ENCODE data around the gene ANAPC1. TPM values are rescaled to one million over a fixed set of nuclear protein-coding genes. Genes with fewer than 3 reads are reported as not detected.

The ANAPC1 gene, protein sequence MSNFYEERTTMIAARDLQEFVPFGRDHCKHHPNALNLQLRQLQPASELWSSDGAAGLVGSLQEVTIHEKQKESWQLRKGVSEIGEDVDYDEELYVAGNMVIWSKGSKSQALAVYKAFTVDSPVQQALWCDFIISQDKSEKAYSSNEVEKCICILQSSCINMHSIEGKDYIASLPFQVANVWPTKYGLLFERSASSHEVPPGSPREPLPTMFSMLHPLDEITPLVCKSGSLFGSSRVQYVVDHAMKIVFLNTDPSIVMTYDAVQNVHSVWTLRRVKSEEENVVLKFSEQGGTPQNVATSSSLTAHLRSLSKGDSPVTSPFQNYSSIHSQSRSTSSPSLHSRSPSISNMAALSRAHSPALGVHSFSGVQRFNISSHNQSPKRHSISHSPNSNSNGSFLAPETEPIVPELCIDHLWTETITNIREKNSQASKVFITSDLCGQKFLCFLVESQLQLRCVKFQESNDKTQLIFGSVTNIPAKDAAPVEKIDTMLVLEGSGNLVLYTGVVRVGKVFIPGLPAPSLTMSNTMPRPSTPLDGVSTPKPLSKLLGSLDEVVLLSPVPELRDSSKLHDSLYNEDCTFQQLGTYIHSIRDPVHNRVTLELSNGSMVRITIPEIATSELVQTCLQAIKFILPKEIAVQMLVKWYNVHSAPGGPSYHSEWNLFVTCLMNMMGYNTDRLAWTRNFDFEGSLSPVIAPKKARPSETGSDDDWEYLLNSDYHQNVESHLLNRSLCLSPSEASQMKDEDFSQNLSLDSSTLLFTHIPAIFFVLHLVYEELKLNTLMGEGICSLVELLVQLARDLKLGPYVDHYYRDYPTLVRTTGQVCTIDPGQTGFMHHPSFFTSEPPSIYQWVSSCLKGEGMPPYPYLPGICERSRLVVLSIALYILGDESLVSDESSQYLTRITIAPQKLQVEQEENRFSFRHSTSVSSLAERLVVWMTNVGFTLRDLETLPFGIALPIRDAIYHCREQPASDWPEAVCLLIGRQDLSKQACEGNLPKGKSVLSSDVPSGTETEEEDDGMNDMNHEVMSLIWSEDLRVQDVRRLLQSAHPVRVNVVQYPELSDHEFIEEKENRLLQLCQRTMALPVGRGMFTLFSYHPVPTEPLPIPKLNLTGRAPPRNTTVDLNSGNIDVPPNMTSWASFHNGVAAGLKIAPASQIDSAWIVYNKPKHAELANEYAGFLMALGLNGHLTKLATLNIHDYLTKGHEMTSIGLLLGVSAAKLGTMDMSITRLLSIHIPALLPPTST (N-terminal part only)
- 10 to 100 TPM; 71.5 to 97.1 TPM for total RNA-seq

DNA sequence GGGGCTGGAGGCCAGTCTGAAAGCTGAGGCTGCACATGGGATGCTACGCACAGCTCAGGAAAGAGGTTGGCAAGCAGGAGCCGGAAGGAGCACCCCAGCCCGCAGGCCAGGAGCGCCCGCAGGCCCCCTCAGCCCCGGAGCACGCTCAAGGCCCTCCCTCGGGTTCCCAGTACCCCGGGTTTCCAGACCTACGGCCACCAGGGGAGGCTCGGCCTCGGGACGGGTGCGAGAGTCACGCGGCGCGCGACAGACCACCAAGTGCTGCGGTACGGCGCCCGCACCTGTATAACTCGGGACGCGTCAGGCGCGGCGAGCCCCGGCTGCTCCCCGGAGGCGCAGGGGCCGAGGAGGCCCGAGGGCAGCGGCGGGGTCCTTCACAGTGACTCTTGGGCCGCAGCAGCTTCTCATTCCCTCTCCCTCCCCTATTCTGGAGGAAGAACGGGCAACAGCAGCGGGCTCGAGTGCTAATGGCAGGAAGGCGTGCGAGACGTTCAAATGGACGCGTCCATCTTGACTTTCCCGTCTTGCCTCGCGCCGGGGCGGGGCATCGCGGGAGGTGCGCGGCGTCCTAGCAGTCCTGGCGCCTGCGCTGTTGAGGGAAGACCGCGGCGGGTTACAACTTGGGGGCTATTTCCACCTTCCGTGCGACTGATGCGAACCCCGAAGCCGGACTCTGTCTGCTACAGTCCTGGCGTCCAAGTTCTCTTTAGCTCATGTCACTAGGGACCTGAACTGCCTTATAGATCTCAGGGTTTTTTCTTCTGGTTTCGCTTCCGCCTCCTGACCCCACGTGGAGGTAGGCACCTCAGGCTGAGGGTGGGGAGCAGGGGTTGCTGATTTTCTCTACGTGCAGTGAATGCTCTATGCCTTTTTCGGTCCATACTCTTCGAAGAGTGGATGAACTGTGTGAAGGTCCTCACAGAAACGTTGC, at the start of gene ANAPC1:
Gene ANAPC1 (minus strand): TSS at position 533 of the 931 bp plus-strand sequence. CDS start 3,368 bp downstream, outside the sequence.
- H3K4me1 Mint-ChIP-seq = peaks cover 23% of the 10 kb centered on the region
- ATAC-seq = peak; percentile 96
- CTCF ChIA-PET = interaction anchor here (0.5 to 1.0 kb wide), 2 partner anchors 91 to 166 kb away, joined by 3 read pairs; no protein-coding TSS in a partner anchor

DNA sequence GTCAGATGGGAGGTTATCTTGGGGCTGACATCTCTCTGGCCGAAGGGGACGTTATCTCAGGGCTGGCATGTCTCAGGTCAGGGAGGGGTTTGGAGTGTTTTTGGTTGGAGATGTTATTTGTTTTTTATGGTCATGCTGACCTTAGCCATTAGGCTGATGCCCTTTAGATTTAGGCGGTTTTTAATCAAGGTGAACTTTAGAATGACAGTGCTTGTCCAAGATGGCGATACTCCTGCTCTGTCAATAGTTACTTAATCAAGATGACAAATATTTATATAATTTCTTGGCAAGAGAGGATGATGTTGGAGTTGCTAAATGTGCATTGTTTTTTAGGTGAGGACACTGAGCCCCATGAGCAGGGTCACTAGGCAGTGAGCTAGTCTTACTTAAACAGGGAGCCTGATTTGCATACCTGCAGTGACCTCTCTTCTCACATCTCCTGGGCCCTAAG, 48.9 kb upstream of the ANAPC1 start:
- Mint-ChIP-seq H3K4me1 (peaks cover 17% of the 10 kb centered on the region), H3K4me3 (no peak overlapping the region), H3K27ac (no peak overlapping the region), H3K36me3 (no peaks in the 10 kb centered on the region), H3K9me3 (ENCODE audit: low read depth) (no peaks in the 10 kb centered on the region), H3K27me3 (peaks cover 30% of the 10 kb centered on the region)
- DNase-seq (no peak), ATAC-seq (no peak)
- CTCF ChIA-PET = no interaction called here

More for the DNA sequence above, at the start of gene ANAPC1:
- H3K36me3 Mint-ChIP-seq = peaks cover 9% of the 10 kb centered on the region
- H3K27me3 Mint-ChIP-seq = no peaks in the 10 kb centered on the region
- H3K4me3 Mint-ChIP-seq = peak within 1 kb of the TSS; percentile 87
- peak; percentile 92 for DNase-seq
- H3K9me3 Mint-ChIP-seq (ENCODE audit: low read depth) = no peaks in the 10 kb centered on the region
- H3K27ac Mint-ChIP-seq = peak within 1 kb of the TSS; percentile 88

DNA sequence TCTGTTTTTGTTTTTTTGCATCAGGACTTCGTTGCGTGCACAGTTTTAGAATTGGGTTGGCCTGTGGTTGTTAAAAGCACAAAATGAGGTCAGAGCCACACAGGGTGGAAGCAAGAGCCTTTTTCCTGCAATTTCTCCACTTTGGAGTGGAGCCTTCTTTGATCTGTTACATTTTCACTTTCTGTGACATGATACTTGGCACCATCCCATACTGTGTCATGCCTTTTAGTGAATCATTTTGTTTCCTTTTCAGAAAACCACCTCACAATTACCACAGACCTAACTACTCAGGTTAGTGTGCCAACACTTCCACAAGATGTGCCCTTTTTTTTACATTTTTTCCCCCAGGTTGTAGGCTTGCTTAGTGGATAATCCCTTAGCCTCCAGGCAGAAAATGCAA, 46.9 kb upstream of the ANAPC1 start:
- Mint-ChIP-seq H3K36me3 (no peaks in the 10 kb centered on the region), H3K27me3 (peaks cover 37% of the 10 kb centered on the region), H3K4me1 (peaks cover 17% of the 10 kb centered on the region), H3K9me3 (ENCODE audit: low read depth) (no peaks in the 10 kb centered on the region), H3K27ac (peak overlapping the region; percentile 42), H3K4me3 (no peak overlapping the region)
- DNase-seq = peak; percentile 47
- CTCF ChIA-PET = no interaction called here
- peak; percentile 75 for ATAC-seq

DNA sequence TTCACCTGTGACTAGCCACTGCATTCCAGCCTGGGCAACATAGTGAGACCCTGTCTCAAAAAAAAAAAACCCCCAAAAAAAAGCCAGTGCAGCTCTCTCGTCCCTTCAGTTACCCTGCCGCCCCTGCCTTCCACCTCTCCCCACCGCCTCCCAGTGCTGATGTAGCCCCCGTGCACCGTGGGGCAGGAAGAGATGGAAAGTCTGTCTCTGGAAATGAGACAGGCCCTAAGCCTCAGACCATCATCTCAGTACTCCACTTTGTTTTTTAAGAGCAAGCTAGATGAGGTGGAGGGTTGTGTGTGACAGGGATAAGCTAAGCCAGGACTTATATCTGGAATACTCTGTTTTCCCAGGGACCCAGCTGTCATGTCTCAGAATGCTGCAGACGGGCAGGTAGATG, 46.4 kb upstream of the ANAPC1 start:
- CTCF ChIA-PET = no interaction called here
- DNase-seq (no peak), ATAC-seq (peak; percentile 63)
- H3K36me3 Mint-ChIP-seq = no peaks in the 10 kb centered on the region
- peaks cover 17% of the 10 kb centered on the region for H3K4me1 Mint-ChIP-seq
- H3K9me3 Mint-ChIP-seq (ENCODE audit: low read depth) = no peaks in the 10 kb centered on the region
- H3K4me3 Mint-ChIP-seq = no peak overlapping the region
- peaks cover 36% of the 10 kb centered on the region for H3K27me3 Mint-ChIP-seq
- H3K27ac Mint-ChIP-seq = no peak overlapping the region

DNA sequence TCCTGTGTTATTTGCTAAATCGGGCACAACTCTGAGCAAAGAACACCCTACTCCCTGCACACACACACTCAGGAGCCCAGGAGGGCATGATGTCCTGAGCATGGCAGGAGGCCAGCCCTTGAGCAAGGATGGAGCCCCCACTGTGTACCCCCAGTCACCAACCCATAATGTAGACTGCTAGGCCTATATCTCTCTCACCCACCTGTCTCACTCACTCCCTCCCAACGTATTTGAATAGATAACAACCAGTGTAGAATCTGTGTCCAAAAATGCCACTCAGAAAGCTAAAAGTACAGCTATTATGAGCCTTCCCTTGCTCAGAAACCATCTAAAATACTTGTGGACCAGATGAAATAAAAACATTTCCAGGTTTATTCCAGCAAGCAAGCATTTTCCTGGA, 43.7 kb upstream of the ANAPC1 start:
- Mint-ChIP-seq H3K4me3 (no peak overlapping the region), H3K9me3 (ENCODE audit: low read depth) (no peaks in the 10 kb centered on the region), H3K27ac (no peak overlapping the region), H3K36me3 (no peaks in the 10 kb centered on the region), H3K27me3 (peaks cover 28% of the 10 kb centered on the region), H3K4me1 (peaks cover 21% of the 10 kb centered on the region)
- CTCF ChIA-PET = no interaction called here
- DNase-seq = no peak
- no peak for ATAC-seq

DNA sequence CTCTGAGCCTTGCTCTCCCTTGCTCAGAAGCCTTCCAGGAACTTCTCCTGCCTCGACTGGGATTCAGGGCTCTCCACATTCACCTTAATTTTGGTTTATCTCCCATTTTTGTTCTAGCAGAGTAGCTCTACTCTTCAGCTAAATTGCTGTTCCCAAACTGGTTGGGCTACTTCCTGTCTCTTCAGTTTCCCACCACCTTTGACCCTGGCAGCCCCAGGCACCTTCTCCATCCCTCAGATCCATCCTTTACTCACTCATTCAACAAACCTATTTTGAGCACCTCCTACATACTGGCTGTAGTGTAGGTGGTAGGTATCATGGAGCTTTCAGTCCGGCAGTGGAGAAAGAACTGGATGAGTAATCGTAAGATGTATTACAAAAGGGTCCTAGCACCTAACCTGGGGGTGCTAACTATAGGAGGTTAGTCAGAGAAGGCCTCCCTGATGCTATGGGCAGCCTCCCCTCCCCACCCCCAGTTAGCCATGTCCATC, 40.7 kb upstream of the ANAPC1 start:
- DNase-seq = no peak
- ATAC-seq = no peak
- Mint-ChIP-seq H3K9me3 (ENCODE audit: low read depth) (no peaks in the 10 kb centered on the region), H3K36me3 (no peaks in the 10 kb centered on the region), H3K4me1 (peaks cover 4% of the 10 kb centered on the region), H3K27me3 (peaks cover 23% of the 10 kb centered on the region), H3K27ac (no peak overlapping the region), H3K4me3 (no peak overlapping the region)
- CTCF ChIA-PET = no interaction called here

DNA sequence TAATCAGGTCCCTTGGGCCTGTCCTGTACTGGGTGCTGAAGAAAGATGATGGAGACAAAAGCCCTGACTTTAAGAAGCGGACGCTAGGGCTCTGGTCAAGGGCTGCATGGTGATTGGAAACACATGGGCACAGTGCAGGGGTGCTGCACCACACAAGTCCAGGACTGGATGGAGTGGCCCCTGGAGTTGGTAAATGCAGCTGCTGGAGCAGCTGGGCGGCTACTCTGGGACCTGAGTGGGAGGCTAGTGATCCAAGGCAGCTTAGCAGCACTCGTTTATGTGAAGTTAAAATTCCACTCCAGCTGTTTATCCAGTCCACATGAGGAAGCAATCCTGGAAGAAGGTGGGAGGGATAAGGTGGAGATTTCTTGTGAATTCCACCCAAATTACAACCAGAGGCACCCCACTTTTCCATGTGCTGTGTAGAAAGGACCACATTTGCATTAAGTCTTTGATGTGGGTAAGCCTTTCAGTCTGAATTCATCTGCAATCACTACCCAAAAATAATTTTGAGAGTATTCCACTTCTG, 39.3 kb upstream of the ANAPC1 start:
- no peaks in the 10 kb centered on the region for H3K36me3 Mint-ChIP-seq

DNA sequence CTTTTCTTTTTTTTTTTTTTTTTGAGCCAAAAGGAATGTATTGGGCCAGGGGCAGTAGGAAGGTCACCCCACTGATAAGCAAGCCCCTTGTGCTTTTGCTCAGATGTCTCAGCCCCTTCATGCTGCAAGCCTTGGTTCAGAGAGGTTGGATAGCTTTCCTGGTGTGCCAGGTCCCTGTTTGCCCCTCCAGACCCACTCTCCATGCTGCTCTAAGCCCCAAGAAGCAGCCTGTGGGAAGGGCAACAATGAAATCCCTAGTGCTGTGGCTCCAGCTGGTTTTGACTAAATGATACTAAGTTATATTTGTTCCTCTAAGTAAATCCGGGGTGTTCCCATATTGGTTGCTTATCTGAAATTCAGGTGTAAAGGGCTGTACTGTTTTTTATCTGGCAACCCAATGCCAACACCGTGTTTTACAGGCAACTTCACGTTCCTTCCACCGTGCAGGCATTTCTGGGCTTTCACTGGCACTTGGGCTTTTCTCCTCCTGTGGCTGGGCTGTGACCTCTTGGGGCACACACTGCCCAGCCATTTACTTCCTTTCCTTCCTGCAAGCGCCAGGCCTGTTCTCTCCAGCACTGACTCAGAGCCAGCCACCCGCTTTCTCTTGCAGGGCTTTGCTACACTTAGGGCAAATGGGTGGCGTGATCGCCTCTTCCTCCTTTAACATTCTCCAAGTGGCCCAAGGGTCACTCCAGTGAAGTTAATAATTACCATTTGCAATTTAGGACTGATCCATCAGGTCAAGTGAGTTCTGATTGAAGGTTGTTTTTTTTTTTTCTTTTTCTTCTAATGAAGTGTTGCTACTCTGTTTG, 36.0 kb upstream of the ANAPC1 start:
- Mint-ChIP-seq H3K27me3 (peaks cover 23% of the 10 kb centered on the region), H3K4me1 (peaks cover 5% of the 10 kb centered on the region), H3K4me3 (no peak overlapping the region), H3K9me3 (ENCODE audit: low read depth) (no peaks in the 10 kb centered on the region), H3K27ac (no peak overlapping the region), H3K36me3 (no peaks in the 10 kb centered on the region)
- DNase-seq (no peak), ATAC-seq (no peak)
- CTCF ChIA-PET = no interaction called here

More for the DNA sequence above, 39.3 kb upstream of the ANAPC1 start:
- ATAC-seq (no peak), DNase-seq (no peak)
- Mint-ChIP-seq H3K4me3 (no peak overlapping the region), H3K27ac (no peak overlapping the region), H3K27me3 (peaks cover 21% of the 10 kb centered on the region), H3K9me3 (ENCODE audit: low read depth) (no peaks in the 10 kb centered on the region), H3K4me1 (peaks cover 4% of the 10 kb centered on the region)
- CTCF ChIA-PET = no interaction called here

DNA sequence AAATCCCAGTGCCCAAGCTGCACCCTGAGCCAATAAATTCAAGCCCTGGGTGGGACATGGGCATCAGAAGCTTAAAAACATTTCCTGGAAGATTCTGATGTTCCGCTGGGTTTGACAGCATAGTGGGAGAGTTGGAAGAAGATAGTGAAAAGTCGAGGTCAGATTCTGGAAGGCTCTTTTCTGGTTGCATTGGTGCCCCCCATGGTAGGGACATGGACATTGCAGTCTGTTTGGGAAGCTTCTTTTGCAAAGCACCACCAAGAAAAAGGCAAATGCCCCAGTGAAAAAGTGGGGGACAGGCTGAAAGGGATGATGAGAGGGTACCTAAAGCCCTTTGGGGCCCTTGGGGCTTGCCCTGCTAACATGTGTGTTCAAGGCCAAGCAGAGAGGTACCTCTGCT, 35.4 kb upstream of the ANAPC1 start:
- CTCF ChIA-PET = no interaction called here
- Mint-ChIP-seq H3K9me3 (ENCODE audit: low read depth) (no peaks in the 10 kb centered on the region), H3K27me3 (peaks cover 22% of the 10 kb centered on the region)

DNA sequence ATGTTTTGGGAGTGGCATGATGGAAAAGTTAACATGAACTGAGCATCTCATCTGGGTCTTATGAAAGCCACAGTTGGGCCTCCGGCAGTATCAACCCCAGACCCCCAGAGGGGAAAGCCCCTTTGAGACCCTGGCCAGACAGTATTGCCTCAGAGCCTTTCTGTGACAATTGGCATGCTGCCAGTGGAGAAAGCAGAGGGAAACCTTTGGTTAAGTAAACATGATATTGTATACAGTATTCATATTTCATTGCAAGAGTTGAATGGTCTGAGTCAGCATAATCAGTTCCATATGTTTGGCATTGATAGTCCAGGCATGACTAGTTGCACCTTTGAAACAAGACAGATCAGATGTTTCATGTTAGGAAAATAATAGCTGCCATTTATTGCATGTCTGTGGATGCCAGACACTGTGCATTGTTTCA, 34.4 kb upstream of the ANAPC1 start:
- Mint-ChIP-seq H3K9me3 (ENCODE audit: low read depth) (no peaks in the 10 kb centered on the region), H3K4me3 (no peak overlapping the region), H3K36me3 (no peaks in the 10 kb centered on the region), H3K4me1 (peaks cover 1% of the 10 kb centered on the region), H3K27ac (no peak overlapping the region), H3K27me3 (peaks cover 17% of the 10 kb centered on the region)
- no peak for DNase-seq
- CTCF ChIA-PET = no interaction called here
- no peak for ATAC-seq

More for the DNA sequence above, 35.4 kb upstream of the ANAPC1 start:
- DNase-seq (no peak), ATAC-seq (no peak)
- no peak overlapping the region for H3K4me3 Mint-ChIP-seq
- no peak overlapping the region for H3K27ac Mint-ChIP-seq
- H3K36me3 Mint-ChIP-seq = no peaks in the 10 kb centered on the region
- H3K4me1 Mint-ChIP-seq = peaks cover 1% of the 10 kb centered on the region

DNA sequence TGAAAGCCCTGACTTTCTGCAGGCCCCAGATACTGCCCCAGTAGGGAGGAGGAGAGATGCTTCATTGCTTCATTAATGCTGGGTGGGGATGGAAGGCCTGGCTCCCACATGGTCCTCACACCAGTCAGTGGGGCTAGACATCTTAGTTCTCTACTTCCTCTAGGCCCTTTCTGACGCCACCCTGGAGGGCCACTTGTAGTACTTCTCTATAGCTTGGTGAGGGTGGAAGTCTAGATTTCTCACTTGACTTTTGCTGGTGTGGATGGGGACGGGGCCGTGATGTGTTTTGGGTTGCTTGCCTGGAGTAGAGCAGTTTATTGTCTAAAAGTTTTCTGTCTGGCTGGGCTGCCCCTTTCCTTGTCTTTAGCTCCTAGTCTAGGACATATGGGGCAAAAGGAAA, 33.1 kb upstream of the ANAPC1 start:
- no peaks in the 10 kb centered on the region for H3K9me3 Mint-ChIP-seq (ENCODE audit: low read depth)
- no peak for ATAC-seq

More for the DNA sequence above, 33.1 kb upstream of the ANAPC1 start:
- peaks cover 1% of the 10 kb centered on the region for H3K4me1 Mint-ChIP-seq
- H3K27ac Mint-ChIP-seq = no peak overlapping the region
- H3K4me3 Mint-ChIP-seq = no peak overlapping the region
- CTCF ChIA-PET = no interaction called here
- DNase-seq = no peak
- peaks cover 16% of the 10 kb centered on the region for H3K27me3 Mint-ChIP-seq
- no peaks in the 10 kb centered on the region for H3K36me3 Mint-ChIP-seq

Data from activated CD8-positive, alpha-beta memory T cell treated with anti-CD3 and anti-CD28 coated beads, Interleukin-2, amount 10 ng/mL, durations not matched to agents 7 days and 5 days (primary cell).